Mammary epithelial cell (primary cell): ENCODE results near the gene PXYLP1.

Experiments used
- EZH2 ChIP-seq: IDR thresholded peaks from 2 replicates; pipeline ENCODE4 v1.6.1; 2012; ENCODE audit warnings: low read length, inconsistent platforms, borderline replicate concordance
- TF ChIP-seq, protein P1 (sequence below), 2 donors: IDR thresholded peaks in 1 of 2; conservative IDR thresholded peaks in 1 of 2; 2 replicates each; pipeline ENCODE4 v1.5.1; 2011 to 2012; ENCODE audit warnings: inconsistent platforms in 2 of 2, low read length in 2 of 2, mild to moderate bottlenecking in 2 of 2, control low read depth in 1 of 2, low read depth in 1 of 2; ENCODE audit not compliant: insufficient read depth in 1 of 2; ENCODE audit errors: extremely low read depth in 1 of 2

DNA sequence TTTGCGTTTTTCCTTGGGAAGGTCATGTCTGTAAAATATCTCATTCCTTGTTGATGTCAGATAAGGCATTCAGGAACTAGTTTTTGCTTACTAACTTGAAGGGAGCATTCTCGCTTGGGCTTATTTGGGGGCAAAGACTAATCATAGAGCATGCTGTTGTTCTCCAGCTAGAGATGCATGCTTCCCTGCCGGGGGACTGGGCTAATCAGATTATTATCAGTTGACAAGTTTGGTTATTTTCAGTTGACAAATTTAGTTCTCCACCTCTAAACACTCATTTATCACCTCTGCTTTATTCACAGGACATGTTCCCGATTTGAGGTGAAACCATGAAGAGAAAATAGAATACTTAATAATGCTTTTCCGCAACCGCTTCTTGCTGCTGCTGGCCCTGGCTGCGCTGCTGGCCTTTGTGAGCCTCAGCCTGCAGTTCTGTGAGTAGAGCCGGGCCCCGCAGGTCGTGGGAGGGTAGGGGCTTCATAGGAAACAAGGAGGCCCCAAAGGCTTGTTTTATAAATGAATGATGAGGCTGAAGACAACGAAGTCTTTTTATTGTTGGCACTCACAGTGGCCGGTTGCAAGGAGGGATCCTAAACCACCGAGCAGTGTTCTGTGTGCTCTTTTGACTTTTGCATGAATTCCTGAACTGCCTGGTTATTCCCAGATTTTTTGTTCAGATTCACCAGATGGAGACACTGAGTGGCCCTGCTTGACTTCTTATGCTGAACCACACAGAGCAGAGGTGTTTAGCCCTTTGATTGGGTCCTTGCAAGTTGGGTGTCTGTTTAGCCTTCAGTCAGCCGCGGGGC lies 28.4 kb downstream of the PXYLP1 start:
- TF ChIP-seq, protein P1, sequence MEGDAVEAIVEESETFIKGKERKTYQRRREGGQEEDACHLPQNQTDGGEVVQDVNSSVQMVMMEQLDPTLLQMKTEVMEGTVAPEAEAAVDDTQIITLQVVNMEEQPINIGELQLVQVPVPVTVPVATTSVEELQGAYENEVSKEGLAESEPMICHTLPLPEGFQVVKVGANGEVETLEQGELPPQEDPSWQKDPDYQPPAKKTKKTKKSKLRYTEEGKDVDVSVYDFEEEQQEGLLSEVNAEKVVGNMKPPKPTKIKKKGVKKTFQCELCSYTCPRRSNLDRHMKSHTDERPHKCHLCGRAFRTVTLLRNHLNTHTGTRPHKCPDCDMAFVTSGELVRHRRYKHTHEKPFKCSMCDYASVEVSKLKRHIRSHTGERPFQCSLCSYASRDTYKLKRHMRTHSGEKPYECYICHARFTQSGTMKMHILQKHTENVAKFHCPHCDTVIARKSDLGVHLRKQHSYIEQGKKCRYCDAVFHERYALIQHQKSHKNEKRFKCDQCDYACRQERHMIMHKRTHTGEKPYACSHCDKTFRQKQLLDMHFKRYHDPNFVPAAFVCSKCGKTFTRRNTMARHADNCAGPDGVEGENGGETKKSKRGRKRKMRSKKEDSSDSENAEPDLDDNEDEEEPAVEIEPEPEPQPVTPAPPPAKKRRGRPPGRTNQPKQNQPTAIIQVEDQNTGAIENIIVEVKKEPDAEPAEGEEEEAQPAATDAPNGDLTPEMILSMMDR (conservative IDR thresholded peaks at IDR 0.05 in 1 of 2, IDR thresholded peaks at IDR 0.05 in 1 of 2; ENCODE audit: extremely low read depth in 1 of 2, insufficient read depth in 1 of 2, low read depth in 1 of 2, low read length in 2 of 2) = no peak
- no peak for TF ChIP-seq EZH2
